ENCODE data around the gene CENPVL3. TPM values are rescaled to one million over a fixed set of nuclear protein-coding genes. Genes with fewer than 3 reads are reported as not detected.

Gene CENPVL3
- total and polyA plus RNA-seq, 2 donors: 0.21 TPM; not detected in 1

Other genes with a start within 250 kb of the CENPVL3 start
- gene NUDT11, start 122.3 kb downstream of the CENPVL3 start, total RNA-seq: 11.4 TPM
- 5.6 TPM for gene NUDT11, start 122.3 kb downstream of the CENPVL3 start, polyA plus RNA-seq
- not detected for gene CENPVL2, start 63.9 kb upstream of the CENPVL3 start, total RNA-seq
- gene CENPVL2, start 63.9 kb upstream of the CENPVL3 start, polyA plus RNA-seq: not detected
- gene CENPVL1, start 91.6 kb upstream of the CENPVL3 start, total RNA-seq: not detected
- not detected for gene CENPVL1, start 91.6 kb upstream of the CENPVL3 start, polyA plus RNA-seq
- gene GSPT2, start 124.5 kb upstream of the CENPVL3 start, total RNA-seq: 11.6 TPM
- 9.2 TPM for gene GSPT2, start 124.5 kb upstream of the CENPVL3 start, polyA plus RNA-seq

Data from urinary bladder (tissue), 2 donors.